Islet of Langerhans (tissue), 1 donor: ENCODE data around the gene TPTE2.
"Not testable (repeated sequence)": the region's sequence is repeated elsewhere in the genome, so short reads cannot be mapped to it uniquely, and the experiment has no call there.

Experiments used
- FAIRE-seq: peaks from one replicate; lab custom pipeline; 2011; peaks lifted over from hg19 to GRCh38; lab: Jason Lieb, UNC

Gene TPTE2

GRCh38 chr13:19561127-19561582 lies at the start of gene TPTE2:
Gene TPTE2 (minus strand): TSS chr13:19561532. CDS start chr13:19503234, 58,298 bp downstream.
- not testable (repeated sequence) for FAIRE-seq

- no peak for FAIRE-seq
Observed at GRCh38 chr13:19607523-19608078, 46.3 kb upstream of the TPTE2 start.

- no peak for FAIRE-seq
Observed at GRCh38 chr13:19606737-19607136, 45.4 kb upstream of the TPTE2 start.

DNA sequence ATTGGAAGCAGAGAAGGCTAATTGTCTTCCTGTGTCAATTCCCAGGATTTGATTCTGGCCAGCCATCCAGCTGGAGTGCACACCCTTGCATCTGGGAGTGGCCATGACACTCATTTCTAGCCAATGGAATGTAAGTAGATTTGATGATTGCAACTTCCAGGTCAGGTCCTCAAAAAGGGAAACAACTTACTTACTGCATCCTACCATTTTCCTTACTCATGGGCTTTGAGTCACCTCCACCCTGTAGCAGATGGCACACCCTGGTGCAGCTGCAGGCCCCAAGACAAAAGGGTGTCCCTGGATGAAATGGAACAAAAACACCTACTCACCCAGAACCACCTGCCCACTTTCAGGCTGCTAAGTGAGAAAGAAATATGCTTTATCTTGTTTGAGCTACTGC lies 44.8 kb upstream of the TPTE2 start:
- FAIRE-seq = no peak

DNA sequence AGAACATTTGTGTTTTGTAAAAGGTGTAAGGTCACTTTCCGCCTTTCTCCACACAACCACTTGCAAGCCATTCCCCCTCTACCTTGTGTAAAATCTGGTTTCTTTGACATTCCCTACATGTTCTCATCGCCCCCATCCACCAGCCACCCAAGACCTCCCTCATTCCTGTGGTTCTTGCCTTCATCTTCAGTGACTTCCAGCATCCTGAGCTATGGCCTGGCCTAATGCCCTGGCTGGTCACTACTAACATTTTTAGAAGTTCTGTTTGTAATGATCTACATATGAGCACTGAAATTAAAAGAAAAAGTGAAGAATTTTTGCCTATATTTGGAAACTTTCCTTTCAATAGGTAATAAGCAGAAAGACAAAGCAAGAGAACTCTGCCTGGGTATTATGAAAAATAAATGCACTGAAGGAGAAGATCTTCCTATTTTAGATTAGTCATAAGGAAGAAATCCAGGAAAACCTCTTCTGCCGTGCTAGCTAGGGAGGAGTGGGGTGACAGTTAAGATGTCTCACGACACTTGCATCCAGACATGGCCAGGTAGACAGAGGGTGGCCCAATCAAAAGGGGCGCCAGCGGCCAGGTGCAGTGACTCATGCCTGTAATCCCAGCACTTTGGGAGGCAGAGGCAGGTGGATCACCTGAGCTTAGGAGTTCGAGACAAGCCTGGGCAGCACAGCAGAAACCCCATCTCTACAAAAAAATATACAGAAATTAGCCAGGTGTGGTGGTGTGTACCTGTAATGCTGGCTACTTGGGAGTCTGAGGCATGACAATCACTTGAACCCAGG lies 44.0 kb upstream of the TPTE2 start:
- no peak for FAIRE-seq

DNA sequence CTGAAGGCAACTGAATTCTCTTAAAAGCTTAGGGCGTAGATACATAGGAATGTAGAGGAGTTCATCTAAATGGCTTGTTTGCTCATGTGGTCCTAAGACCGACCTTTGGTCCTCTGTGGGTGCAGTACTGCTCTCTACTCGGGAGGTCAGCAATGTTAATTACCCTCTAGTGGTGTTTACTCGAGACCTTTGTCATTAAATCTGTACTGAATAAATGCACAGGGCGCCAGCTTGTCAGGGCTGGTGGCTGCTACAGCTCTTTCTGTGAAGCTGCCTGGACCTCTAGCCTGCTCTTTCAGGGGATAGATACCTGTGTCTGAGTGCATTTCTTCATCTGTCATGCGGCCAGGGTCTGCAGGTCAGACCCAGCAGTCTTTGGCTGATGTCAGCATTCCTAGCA lies 43.0 kb upstream of the TPTE2 start:
- FAIRE-seq = no peak

DNA sequence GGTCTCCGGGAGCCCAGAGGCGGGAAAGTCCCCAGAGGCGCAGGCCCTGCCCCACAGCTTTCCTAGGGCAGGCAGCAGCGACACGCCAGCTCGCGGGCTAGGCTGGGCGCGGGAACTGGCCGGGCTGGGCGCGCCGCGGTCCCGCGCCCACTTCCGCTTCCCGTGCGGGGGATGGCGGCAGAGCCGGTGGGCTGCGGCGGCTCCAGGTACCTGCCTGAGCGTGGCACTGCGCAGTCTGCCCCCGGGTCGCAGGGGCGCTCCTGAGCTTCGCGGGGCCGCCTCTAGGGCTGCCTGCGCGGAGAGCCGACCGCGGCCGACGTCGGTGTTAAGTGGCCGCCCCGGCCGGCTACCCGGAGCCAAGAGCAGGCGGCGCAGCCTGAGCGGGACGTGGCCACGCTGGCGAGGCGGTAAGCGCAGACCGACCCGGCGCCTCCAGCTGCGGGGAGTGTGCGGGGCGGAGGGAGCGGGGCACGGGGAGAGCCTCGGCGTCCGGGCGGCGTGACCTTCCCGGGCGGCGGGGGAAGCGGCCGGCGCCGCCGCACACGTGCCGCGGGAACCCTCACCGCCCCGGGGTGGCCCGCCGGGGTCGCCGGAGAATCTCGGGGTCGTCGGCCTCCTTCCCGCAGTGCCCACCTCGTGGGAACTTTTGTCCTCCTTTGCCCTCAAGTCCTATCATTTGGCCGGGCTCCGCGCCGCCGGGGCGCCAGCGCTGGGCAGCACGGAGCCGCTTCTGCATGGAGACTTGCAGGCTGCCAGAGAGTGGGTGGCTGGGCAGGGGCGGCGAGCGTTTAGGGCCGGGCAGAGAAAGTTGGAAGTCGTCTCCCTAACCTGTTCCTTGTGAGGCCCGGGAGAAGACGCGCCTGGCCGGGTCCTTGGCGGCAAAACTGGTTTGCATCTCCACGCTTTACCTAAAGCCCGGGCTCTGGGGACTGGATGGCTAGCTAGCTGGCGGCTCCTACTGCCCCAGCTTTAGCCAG lies 40.7 kb upstream of the TPTE2 start:
- FAIRE-seq = no peak

GRCh38 chr13:19597523-19597922 lies 36.2 kb upstream of the TPTE2 start:
- no peak for FAIRE-seq

DNA sequence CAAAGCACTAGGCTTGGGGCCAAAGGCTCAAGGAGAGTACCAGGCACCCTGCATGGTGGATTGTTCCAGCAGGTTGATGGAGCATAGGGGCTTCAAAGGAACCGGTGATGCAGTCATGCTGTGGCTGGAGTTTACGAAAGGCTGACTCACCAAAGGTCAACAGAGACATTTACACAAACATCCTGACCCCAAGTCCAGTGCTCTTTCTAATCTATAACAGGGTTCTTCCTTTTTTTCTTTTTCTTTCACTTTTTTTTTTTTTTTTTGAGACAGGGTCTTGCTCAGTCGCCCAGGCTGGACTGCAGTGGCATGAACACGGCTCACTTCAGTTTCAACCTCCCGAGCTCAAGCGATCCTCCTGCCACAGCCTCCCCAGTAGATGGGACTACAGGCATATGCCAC lies 35.6 kb upstream of the TPTE2 start:
- FAIRE-seq = no peak

DNA sequence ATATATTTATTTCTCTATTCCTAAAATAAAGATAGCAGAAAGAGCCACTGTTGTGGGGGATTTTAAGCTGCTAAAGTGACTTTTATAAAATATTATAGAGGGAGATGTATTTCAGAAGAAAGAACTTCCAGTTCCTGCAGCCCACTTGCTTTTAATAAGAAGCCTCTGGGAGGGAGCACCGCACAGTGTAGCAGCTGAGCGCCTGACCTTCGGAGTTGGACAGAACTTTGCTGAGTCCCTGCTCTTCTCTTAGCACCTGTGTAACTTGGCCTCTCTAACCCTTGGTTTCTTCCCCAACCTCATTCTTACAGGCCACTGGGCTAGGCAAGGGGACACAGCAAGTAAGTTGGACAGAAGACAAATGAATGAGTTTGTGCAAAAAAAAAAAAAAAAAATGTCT lies 34.8 kb upstream of the TPTE2 start:
- FAIRE-seq = no peak

GRCh38 chr13:19592657-19593180 lies 31.4 kb upstream of the TPTE2 start:
- no peak for FAIRE-seq

DNA sequence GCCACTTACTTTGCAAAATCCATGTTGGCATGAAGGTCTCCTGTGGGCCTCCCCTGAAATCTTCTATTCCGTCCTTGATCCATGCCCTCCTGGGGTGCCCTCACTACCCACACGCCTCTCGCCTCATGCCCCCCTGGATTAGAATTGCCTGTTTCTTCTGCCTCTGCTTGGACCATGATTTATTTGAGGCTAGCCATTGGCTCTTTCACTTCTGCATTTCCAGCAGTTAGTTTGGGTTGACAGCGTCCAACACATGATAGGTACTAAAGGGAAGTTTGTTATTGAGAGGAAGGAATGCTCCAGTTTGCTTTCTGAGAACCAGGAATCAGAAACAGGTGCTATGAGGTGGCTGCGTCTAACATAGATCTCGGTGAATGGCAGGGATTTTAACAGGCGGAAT lies 30.5 kb upstream of the TPTE2 start:
- FAIRE-seq = no peak

- FAIRE-seq = no peak
Observed at GRCh38 chr13:19590423-19590822, 29.1 kb upstream of the TPTE2 start.

DNA sequence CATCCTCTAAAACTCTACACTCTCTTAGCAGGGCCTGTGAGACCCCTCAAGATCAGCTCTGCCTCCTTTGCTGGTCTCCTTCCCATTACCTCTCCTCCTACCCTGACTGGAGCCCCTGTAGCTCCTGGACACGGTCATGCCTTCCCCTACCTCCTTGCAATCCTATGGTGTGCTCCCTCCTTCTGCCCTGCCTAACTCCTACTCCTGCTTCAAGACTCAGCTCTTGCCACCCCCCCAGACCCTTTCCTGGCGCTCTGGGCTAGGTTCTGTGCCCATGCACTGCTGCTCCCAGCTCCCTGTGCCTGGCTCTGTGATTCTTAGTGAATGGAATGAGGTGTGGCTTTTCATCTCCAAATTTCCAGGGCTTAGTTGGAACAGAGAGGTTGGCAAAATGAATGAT lies 28.0 kb upstream of the TPTE2 start:
- no peak for FAIRE-seq

DNA sequence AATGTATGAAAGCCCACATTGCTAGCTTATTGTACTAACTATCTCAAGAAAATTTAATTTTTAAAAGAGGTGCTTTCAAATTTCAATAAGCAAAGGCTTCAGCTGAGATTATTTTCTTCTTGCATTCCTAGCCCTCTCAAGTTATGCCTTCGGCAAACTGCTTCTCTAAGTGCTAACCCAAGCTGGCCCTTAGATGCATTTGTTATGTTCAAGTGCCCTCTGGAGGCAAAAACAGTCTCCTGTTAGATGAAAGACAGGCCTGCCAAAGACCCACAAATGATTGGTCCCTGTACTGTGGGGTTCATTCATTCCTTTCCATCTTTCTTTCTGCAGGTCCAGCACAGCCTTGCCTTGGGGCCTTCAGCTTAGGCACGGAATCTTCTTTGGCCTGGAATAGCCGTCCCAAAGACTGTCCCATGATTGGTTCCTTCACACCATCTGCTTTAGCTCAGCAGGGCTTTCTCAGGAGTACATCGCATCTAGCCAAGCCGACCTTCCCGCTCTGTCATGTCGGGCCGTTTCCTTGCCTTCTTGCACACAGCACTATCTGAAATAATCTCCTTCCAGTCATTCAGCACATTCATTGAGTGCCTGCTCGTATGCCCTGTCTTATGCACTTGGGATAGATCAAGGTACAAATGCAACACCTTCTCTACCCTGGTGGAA lies 26.4 kb upstream of the TPTE2 start:
- FAIRE-seq = no peak

DNA sequence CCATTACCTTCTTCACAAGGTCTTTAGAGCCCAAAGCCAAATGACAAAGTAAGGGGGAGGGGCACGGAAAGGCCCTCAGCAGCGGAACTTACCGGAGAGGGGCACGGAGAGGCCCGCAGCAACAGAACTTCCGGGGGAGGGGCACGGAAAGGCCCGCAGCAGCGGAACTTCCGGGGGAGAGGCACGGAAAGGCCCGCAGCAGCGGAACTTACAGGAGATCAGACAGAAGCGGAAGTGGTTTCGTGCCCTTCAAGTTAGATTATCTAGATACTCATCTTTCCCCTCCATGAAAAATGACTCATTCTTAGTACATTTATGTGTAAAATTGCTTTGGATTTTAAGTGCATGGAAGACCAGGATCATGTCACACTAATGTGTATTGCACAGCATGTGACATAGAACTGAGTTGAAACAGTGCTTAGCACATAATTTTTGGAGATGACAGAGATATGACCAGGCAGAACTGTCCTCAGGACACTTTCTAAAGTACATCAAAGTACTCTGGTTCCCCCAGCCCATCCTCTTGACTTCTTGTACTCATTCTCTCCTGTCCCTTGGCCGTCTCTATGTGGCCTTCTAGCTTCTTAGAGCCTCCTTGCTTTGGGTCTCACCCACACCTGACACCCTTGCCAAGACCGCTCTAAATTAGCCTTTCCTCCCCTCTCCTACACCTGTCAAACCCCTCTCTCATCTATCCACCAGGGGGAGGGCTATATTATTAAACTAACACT lies 25.7 kb upstream of the TPTE2 start:
- FAIRE-seq = no peak

DNA sequence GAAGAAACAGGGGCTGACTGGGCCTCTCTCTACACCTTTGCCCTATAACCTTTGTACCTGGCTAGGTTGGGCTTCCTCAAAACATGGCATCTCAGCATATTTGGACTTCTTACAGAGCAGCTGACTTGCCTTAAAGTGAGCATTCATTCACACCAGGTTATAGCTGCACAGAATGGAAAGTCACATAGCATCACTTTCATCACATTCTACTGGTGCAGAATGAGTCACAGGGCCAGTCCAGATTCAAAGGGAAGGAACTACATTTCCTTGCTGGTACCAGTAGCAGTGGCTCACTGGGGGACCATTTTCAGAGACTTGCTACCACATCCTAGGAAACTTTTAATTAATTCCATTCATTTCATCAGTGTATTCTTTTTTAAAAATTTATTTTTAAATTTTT lies 20.3 kb upstream of the TPTE2 start:
- no peak for FAIRE-seq

DNA sequence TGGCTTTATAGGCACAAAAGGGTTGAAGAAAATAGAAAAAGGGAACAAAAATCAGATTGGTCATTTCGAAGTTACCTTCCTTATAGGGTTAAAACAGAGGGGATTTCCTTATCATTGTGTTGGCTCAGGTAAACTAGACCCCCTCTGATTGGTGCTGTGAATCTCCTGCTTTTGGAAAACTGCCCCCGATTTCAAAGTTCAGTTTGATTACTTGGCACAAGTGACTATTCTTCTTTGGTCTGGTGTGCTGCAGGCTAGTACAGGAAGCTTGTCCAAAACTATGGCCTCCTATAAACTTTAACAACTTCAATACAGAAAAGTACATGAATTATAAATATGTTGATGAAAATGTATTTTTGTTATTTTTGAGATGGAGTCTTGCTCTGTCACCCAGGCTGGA lies 13.9 kb upstream of the TPTE2 start:
- no peak for FAIRE-seq

- no peak for FAIRE-seq
Observed at GRCh38 chr13:19573120-19573716, 11.9 kb upstream of the TPTE2 start.

- FAIRE-seq = no peak
Observed at GRCh38 chr13:19572280-19572679, 10.9 kb upstream of the TPTE2 start.
